ENCODE measurements around the gene ID2.

The ID2 gene

DNA sequence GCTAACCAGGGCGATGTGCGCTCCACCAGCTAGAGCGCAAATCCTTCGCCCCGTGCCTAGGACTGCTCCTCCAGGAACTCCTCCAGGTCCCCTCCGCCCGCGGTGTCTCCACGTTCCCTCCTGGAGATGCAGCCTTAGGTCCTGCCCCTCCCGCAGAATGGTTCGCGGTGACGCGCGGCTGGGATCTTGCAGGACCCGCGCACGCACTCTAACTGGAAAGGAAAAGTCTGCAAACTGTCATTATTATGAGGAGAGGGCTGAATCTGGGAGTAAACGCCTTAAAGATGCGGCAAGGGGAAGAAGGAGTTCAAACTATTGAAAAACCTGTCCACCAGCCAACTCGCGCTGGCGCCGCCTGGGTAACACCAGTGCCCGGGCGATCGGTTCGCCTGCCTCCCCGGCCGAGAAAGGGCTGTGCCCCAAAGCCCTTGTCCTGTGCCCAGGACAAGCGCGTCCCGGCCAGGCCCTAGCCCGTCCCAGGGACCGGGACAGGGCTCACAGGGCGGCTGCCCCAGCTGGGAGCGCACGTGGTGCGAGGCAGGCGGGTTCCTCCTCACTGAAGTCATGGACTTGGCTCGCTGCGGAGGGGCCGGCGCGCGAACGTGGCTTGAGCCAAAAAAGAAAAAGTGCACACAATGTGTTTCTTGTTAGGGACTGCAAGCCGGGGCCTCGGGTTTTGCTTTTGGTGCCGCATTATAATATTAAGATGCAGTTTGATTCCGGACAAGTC lies 5.5 kb upstream of the ID2 start:
- TF ChIP-seq, protein P1, sequence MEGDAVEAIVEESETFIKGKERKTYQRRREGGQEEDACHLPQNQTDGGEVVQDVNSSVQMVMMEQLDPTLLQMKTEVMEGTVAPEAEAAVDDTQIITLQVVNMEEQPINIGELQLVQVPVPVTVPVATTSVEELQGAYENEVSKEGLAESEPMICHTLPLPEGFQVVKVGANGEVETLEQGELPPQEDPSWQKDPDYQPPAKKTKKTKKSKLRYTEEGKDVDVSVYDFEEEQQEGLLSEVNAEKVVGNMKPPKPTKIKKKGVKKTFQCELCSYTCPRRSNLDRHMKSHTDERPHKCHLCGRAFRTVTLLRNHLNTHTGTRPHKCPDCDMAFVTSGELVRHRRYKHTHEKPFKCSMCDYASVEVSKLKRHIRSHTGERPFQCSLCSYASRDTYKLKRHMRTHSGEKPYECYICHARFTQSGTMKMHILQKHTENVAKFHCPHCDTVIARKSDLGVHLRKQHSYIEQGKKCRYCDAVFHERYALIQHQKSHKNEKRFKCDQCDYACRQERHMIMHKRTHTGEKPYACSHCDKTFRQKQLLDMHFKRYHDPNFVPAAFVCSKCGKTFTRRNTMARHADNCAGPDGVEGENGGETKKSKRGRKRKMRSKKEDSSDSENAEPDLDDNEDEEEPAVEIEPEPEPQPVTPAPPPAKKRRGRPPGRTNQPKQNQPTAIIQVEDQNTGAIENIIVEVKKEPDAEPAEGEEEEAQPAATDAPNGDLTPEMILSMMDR (IDR thresholded peaks at IDR 0.05; ENCODE audit: low read depth, low read length), result no peak
- H3K4me3 ChIP-seq (ENCODE audit: low read depth, low read length), result peak overlapping the region; percentile 51

DNA sequence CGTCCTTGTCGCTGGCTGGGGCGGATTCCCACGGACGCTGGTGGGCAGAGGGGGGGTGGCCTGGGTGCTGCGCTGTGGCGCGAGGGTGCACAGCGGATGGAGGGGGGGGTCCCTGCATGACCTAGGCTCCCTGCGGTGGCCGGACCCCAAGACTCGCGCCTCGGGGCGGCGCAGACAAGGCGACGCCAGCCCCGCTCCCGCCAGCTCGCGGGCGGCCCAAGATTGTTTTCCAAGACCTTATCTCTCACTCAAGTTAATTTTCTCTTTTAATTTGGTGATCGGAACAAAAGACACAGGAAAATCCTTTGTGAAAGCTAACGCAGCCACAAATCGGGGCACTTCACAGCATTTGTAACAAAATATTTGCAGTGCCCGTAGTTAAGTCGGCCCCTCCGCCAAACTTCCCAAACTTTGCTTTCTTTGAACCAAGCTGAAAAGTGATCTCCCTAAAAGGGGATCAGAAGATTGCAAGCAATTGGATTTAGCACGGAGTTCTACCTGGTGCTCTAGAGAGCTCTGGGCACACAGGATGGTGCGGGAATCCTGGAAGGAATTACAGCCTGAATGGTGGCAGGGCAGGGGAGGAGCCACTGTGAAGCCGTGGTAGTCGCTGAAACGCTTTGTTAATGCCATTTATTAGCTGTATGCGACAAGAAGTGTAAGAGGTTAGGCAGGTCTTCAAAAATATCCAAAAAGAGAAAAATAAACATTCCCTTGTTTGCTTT lies 4.8 kb upstream of the ID2 start:
- H3K4me3 ChIP-seq (ENCODE audit: low read depth, low read length), result peak overlapping the region; percentile 51
- TF ChIP-seq, protein P1 (IDR thresholded peaks at IDR 0.05; ENCODE audit: low read depth, low read length), result no peak

DNA sequence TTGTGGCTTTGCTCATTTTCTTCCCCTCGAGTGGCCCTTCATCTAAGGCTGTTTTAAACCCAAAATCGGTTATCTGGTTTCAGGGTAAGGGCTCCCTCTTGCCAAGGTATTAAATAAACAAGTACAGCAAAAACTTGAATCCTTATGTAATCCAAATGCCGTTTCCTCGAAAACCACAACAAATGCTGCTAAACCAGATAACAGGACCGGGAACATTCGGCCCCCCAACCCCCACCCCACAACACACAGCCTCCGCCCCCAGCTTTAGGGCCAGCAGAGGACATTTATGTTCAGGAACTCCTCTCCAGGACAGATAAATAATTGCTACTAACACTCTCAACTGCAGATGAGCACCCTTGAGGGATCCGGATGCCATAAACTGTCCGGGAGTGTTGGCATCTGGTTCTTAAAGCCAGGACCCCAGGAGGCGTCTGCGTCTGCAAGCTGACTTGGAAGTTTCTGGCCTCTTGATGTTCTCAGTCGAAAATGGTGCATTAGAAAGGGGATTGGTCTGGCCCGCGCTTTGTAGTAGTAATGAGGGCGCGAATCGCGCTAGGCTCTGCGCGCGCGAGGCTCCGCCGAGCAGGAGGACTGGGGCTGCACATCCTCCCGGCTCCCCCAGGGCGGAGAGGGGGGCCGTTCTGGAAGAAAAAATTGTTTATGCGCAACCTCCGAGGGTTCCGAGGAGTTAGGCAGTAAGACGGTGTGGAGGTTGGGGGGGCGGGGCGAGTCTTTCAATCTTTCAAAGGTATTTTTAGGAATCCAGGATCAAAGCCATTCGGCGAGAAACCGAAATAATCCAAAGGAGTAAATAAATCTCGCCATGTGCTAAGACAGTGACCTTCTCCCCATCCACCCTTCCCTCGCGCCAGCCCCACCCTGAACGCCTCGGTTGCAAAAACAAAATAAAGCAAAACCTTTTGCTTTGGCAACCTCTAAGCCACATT lies 3.9 kb upstream of the ID2 start:
- TF ChIP-seq, protein P1 (IDR thresholded peaks at IDR 0.05; ENCODE audit: low read depth, low read length), result no peak
- peak overlapping the region; percentile 51 for H3K4me3 ChIP-seq (ENCODE audit: low read depth, low read length)

DNA sequence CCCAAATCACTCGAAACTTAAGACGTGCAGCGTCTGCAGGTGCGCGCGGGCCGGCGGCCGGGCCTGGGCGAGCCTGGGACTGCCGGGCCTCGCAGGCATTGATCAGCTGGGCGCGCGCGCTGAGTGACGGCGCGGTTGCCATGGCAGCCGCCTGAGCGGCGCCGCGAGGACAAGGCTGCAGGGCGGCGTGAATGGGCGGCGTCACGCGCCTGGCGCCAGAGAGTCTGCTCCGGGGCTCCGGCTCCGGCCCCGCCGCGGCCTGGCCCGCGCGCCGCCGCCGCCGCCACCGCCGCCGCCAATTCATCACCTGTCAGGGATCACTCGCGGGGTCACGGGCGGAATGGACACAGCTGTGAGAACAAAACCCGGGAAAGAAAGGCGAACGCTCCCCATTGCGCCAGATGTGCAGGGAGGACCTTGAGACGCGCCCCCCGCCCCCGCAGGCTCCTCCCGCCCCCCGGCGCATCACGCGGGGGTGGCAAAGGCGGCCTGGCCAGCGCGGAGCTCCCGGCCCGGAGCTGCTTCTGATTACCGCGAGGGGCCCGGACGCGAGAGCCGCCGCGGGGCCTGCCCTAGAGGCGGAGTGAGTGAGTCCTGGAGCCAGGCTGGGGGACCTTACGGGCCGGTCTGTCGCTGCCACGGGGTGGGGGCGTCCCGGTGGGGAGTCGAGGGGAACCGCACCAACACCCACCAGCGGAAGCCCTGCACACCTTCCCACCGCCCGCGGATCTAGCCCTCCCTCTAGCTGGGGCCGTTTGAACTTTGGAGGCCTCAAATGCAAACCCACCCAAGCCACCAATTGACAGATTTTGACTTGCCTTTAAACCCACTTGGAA lies 2.9 kb upstream of the ID2 start:
- H3K4me3 ChIP-seq (ENCODE audit: low read depth, low read length), result peak overlapping the region; percentile 51
- TF ChIP-seq, protein P1 (IDR thresholded peaks at IDR 0.05; ENCODE audit: low read depth, low read length), result no peak

DNA sequence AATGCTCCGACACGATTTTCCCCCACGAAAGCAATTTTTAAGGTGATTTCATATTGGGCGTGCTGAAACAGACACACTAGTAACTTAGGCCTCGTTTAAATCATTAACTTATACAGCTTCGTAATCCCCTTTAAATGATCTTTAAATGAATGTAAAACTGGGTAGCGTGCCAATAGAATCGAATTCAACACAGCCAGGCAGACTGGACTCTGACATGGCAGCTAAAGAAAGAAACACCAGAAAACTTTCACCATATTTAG lies 2.4 kb upstream of the ID2 start:
- TF ChIP-seq, protein P1 (IDR thresholded peaks at IDR 0.05; ENCODE audit: low read depth, low read length), result no peak
- H3K4me3 ChIP-seq (ENCODE audit: low read depth, low read length), result peak overlapping the region; percentile 49

DNA sequence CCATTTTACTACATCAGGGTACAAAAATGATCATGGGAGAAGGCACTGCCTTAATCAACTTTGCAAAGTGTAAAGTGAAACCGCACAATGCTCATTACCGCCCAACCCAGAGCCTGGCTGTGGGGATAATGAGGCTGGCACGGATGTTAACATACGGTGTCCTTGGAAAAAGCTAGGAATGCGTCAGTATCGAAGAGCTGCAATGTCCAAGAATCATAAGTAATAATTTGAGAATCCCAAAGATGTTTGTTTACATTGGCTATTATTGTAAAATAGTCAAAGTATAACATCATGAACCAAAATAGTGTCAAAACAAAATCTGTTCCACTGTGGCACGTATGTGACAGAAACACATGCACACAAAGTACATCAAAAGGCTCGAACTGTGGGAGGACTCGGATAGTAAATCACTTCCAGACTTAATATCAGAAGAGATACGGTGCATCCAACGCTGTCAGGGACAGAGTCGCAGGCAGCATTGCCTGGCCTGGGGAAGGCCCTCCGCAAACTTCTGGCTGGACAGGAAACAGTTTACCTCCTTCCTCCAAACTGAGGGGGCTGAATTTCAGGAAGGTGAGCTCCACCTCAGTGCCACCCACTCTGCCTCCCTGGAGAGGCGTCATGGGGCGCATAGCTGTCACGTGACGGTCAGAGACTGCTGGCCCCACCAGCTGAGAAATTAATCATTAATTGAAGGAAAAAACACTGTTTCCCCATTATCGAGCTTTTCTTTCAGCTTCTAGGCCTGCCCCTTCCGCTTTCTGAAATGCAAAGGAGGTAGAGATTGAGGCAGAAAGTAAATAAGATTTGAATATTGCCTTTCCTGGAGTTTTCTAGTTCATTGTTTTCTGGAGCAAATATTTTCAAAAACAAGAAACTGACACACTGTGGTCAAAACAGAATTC lies 1.8 kb upstream of the ID2 start:
- peak overlapping the region; percentile 49 for H3K4me3 ChIP-seq (ENCODE audit: low read depth, low read length)

More for the DNA sequence above, 1.8 kb upstream of the ID2 start:
- TF ChIP-seq, protein P1 (IDR thresholded peaks at IDR 0.05; ENCODE audit: low read depth, low read length), result no peak
